Activated CD4-positive, alpha-beta memory T cell treated with anti-CD3 and anti-CD28 coated beads for 36 hours (primary cell): Measurements from ENCODE around the gene ZNF488. TPM values are rescaled to one million over a fixed set of nuclear protein-coding genes. Genes with fewer than 3 reads are reported as not detected.

Experiments used
- CTCF ChIA-PET: fragments of 350-600 bp; sonication (Branson Sonifier 250); formaldehyde crosslinking; loops from one replicate; lab custom pipeline; 2021; ENCODE audit warnings: antibody characterized with exemption, inconsistent platforms; lab: Charles Lee
- POLR2A ChIA-PET: fragments of 350-600 bp; sonication (Branson Sonifier 250); formaldehyde crosslinking; loops from one replicate; lab custom pipeline; 2021; ENCODE audit warnings: antibody characterized with exemption; lab: Charles Lee
- DNase-seq: peaks from one replicate; pipeline ENCODE4 v3.0.0-alpha.2; 2020
- H3K27ac Mint-ChIP-seq: one replicate; pipeline ENCODE4 v1.8.0; 2021; ENCODE audit warnings: mixed read lengths
- H3K27me3 Mint-ChIP-seq: one replicate; pipeline ENCODE4 v1.8.0; 2021; ENCODE audit warnings: mixed read lengths
- H3K36me3 Mint-ChIP-seq: one replicate; pipeline ENCODE4 v1.8.0; 2021; ENCODE audit warnings: mixed read lengths
- H3K4me1 Mint-ChIP-seq: one replicate; pipeline ENCODE4 v1.8.0; 2021; ENCODE audit warnings: low read depth, mixed read lengths
- H3K4me3 Mint-ChIP-seq: one replicate; pipeline ENCODE4 v1.8.0; 2021; ENCODE audit warnings: mild to moderate bottlenecking, mixed read lengths
- H3K9me3 Mint-ChIP-seq: one replicate; pipeline ENCODE4 v1.8.0; 2021; ENCODE audit warnings: mixed read lengths
- intact Hi-C: fragments of 100-400 bp; cut with micrococcal nuclease; formaldehyde crosslinking; loops from one replicate; pipeline ENCODE4 v1.15.1; 2023
- total RNA-seq, 2 experiments: library from RNA; stranded (reverse); gene quantifications; one replicate each; pipeline ENCODE4 v1.2.3, GENCODE V29; 2021

Gene ZNF488
- total RNA-seq, 2 experiments from 2014 or later, result 0.27 to 0.38 TPM

GRCh38 chr10:47316131-47316530 is 68.0 kb downstream of the ZNF488 start:
- Mint-ChIP-seq H3K36me3 (no peaks in the 10 kb centered on the region), H3K4me1 (peaks cover 12% of the 10 kb centered on the region), H3K4me3 (no peak overlapping the region), H3K27ac (no peak overlapping the region), H3K9me3 (no peaks in the 10 kb centered on the region), H3K27me3 (peaks cover 4% of the 10 kb centered on the region)
- DNase-seq, result no peak
- ChIA-PET POLR2A (no interaction called here), CTCF (interaction anchor here (1.1 to 9.8 kb wide), 2 partner anchors 268 to 292 kb away, joined by 3 to 369 read pairs; no protein-coding TSS in a partner anchor)
- intact Hi-C loops, result no loop called here

Other genes starting within 250 kb of the ZNF488 start
- under 1 TPM; 0.50 to 0.56 TPM for gene GDF10, start 84.1 kb downstream of the ZNF488 start, total RNA-seq
- not detected for gene GDF2, start 61.8 kb downstream of the ZNF488 start, total RNA-seq
- gene RBP3, start 35.9 kb downstream of the ZNF488 start, total RNA-seq, result not detected
- gene ANXA8, start 99.8 kb upstream of the ZNF488 start, total RNA-seq, result not detected
- gene FAM25G, start 107.4 kb upstream of the ZNF488 start, total RNA-seq, result not detected
- gene AGAP9, start 139.3 kb upstream of the ZNF488 start, total RNA-seq, result 1 to 10 TPM; 6.6 to 7.2 TPM